ENCODE results near the gene IFNL4. TPM values are rescaled to one million over a fixed set of nuclear protein-coding genes. Genes with fewer than 3 reads are reported as not detected.

The IFNL4 gene
- total RNA-seq: not detected

GRCh38 chr19:39248806-39249205 is at the start of gene IFNL4:
Gene IFNL4 (minus strand): TSS chr19:39248856.
- H3K4me1 ChIP-seq: peaks cover 3 to 13% (median 11%) of the 10 kb centered on the region in 3 donors
- no peaks in the 10 kb centered on the region for H3K9me3 ChIP-seq
- peaks cover 8 to 56% (median 13%) of the 10 kb centered on the region in 4 donors for H3K27me3 ChIP-seq
- TF ChIP-seq POLR2A (IDR thresholded peaks at IDR 0.05): no peak
- no peak for TF ChIP-seq CTCF (IDR thresholded peaks at IDR 0.05)
- intact Hi-C loops (cut with DNase I): no loop called here
- WGBS, 2 donors: 72 to 82% methylated on average over 5 to 9 of the region's 13 CpGs
- H3K4me3 ChIP-seq: peak within 1 kb of the TSS in 3 of 4 donors; percentile 1 to 52 (median 20)
- H3K36me3 ChIP-seq: no peaks in the 10 kb centered on the region
- no peak within 1 kb of the TSS for H3K27ac ChIP-seq
- no peak for DNase-seq

- no peaks in the 10 kb centered on the region for H3K36me3 ChIP-seq
- H3K27ac ChIP-seq: no peak overlapping the region
- no peaks in the 10 kb centered on the region for H3K9me3 ChIP-seq
- WGBS, 2 donors: 68 to 77% methylated on average over 8 to 13 of the region's 17 CpGs
- intact Hi-C loops (cut with DNase I): no loop called here
- TF ChIP-seq POLR2A (IDR thresholded peaks at IDR 0.05): no peak
- TF ChIP-seq CTCF (IDR thresholded peaks at IDR 0.05): no peak
- H3K4me3 ChIP-seq: no peak overlapping the region
- DNase-seq: no peak
- H3K4me1 ChIP-seq: no peaks in the 10 kb centered on the region
- H3K27me3 ChIP-seq: peaks cover 0 to 26% (median 0%) of the 10 kb centered on the region in 4 donors
Observed at GRCh38 chr19:39297931-39298634, 49.4 kb upstream of the IFNL4 start.

GRCh38 chr19:39296906-39297305 is 48.2 kb upstream of the IFNL4 start:
- DNase-seq: no peak
- H3K36me3 ChIP-seq: no peaks in the 10 kb centered on the region
- H3K9me3 ChIP-seq: no peaks in the 10 kb centered on the region
- TF ChIP-seq POLR2A (IDR thresholded peaks at IDR 0.05) (no peak), CTCF (IDR thresholded peaks at IDR 0.05) (no peak)
- H3K4me3 ChIP-seq: no peak overlapping the region
- no peak overlapping the region for H3K27ac ChIP-seq
- H3K4me1 ChIP-seq: no peaks in the 10 kb centered on the region
- WGBS, 2 donors: 78 to 86% methylated on average over 4 of the region's 4 CpGs
- intact Hi-C loops (cut with DNase I): no loop called here
- H3K27me3 ChIP-seq: peaks cover 0 to 32% (median 0%) of the 10 kb centered on the region in 4 donors

GRCh38 chr19:39296055-39296645 is 47.5 kb upstream of the IFNL4 start, which contains the start of gene IFNL1:
Gene IFNL1 (plus strand): TSS chr19:39296407. CDS start chr19:39296422, 15 bp downstream.
- DNase-seq: no peak
- no peak within 1 kb of the TSS for H3K27ac ChIP-seq
- H3K27me3 ChIP-seq: peaks cover 0 to 38% (median 0%) of the 10 kb centered on the region in 4 donors
- WGBS, 2 donors: 68 to 71% methylated on average over 9 of the region's 11 CpGs
- H3K4me1 ChIP-seq: no peaks in the 10 kb centered on the region
- TF ChIP-seq POLR2A (IDR thresholded peaks at IDR 0.05): no peak
- TF ChIP-seq CTCF (IDR thresholded peaks at IDR 0.05): no peak
- no peak within 1 kb of the TSS for H3K4me3 ChIP-seq
- no peaks in the 10 kb centered on the region for H3K36me3 ChIP-seq
- no peaks in the 10 kb centered on the region for H3K9me3 ChIP-seq
- intact Hi-C loops (cut with DNase I): no loop called here

GRCh38 chr19:39293394-39293793 is 44.7 kb upstream of the IFNL4 start:
- DNase-seq: no peak
- TF ChIP-seq POLR2A (IDR thresholded peaks at IDR 0.05) (no peak), CTCF (IDR thresholded peaks at IDR 0.05) (no peak)
- Histone ChIP-seq H3K27me3 (peaks cover 0 to 57% (median 0%) of the 10 kb centered on the region in 4 donors), H3K9me3 (no peaks in the 10 kb centered on the region), H3K4me3 (no peak overlapping the region), H3K36me3 (no peaks in the 10 kb centered on the region), H3K4me1 (no peaks in the 10 kb centered on the region), H3K27ac (no peak overlapping the region)
- 39 to 83% methylated on average over 3 to 4 of the region's 4 CpGs for whole genome bisulfite sequencing, 2 donors
- intact Hi-C loops (cut with DNase I): no loop called here
